Type B pancreatic cell (in vitro differentiated cells): ENCODE measurements around the gene SLCO2B1. TPM values are rescaled to one million over a fixed set of nuclear protein-coding genes. Genes with fewer than 3 reads are reported as not detected.

Source experiments
- DNase-seq: peaks from one replicate; pipeline ENCODE4 v3.0.0; 2021; ENCODE audit warnings: mixed read lengths; ENCODE audit not compliant: unreplicated experiment; ENCODE audit errors: extremely low spot score
- H3K27ac Mint-ChIP-seq: 2 replicates; pipeline ENCODE4 v1.8.0; 2021; ENCODE audit warnings: mild to moderate bottlenecking, mixed read lengths
- H3K27me3 Mint-ChIP-seq: 2 replicates; pipeline ENCODE4 v1.8.0; 2021; ENCODE audit warnings: mixed read lengths
- H3K36me3 Mint-ChIP-seq: 2 replicates; pipeline ENCODE4 v1.8.0; 2021; ENCODE audit warnings: mixed read lengths
- H3K4me1 Mint-ChIP-seq: one replicate; pipeline ENCODE4 v1.8.0; 2021; ENCODE audit warnings: mixed read lengths; ENCODE audit not compliant: unreplicated experiment
- H3K4me3 Mint-ChIP-seq: 2 replicates; pipeline ENCODE4 v1.8.0; 2021; ENCODE audit warnings: mild to moderate bottlenecking, mixed read lengths
- H3K9me3 Mint-ChIP-seq: 2 replicates; pipeline ENCODE4 v1.8.0; 2021; ENCODE audit warnings: mixed read lengths
- CTCF ChIP-seq: fragments of 200-600 bp; sonication (generic); conservative IDR thresholded peaks from 2 replicates; pipeline ENCODE4 v1.5.0; 2021; ENCODE audit warnings: antibody characterized with exemption, mild to moderate bottlenecking
- total RNA-seq: library from RNA; stranded (reverse); gene quantifications from 2 replicates; pipeline ENCODE4 v1.2.1, GENCODE V29; 2021; ENCODE audit warnings: low replicate concordance

The SLCO2B1 gene
- total RNA-seq, 1 donor from 2014 or later: 5.6 TPM

GRCh38 chr11:75201771-75202170, 50.9 kb downstream of the SLCO2B1 start:
- no peak for TF ChIP-seq CTCF
- no peak for DNase-seq
- H3K27me3 Mint-ChIP-seq: peaks cover 15% of the 10 kb centered on the region
- no peaks in the 10 kb centered on the region for H3K36me3 Mint-ChIP-seq
- H3K4me1 Mint-ChIP-seq: no peaks in the 10 kb centered on the region
- H3K4me3 Mint-ChIP-seq: no peak overlapping the region
- H3K27ac Mint-ChIP-seq: no peak overlapping the region
- no peaks in the 10 kb centered on the region for H3K9me3 Mint-ChIP-seq

DNA sequence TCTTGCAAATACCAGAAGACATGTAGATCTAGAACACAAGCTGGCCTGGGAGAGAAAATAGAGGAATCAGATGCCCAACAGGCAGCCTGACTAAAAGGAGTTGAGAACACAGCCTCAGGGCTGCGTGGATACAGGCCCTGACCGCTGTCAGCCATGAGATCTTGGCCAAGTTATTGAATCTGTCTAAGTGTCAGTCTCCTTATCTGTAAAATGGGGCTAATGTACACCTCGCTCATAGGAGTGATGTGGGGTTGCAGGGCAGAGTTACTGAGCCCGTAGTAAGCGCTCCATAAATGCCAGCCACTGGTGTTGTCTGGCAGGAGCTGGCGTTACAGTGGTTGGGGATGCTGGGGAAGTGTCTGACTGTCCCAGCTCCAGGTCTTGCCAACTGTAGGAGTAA, 51.3 kb downstream of the SLCO2B1 start:
- peaks cover 19% of the 10 kb centered on the region for H3K27me3 Mint-ChIP-seq
- H3K9me3 Mint-ChIP-seq: no peaks in the 10 kb centered on the region
- no peaks in the 10 kb centered on the region for H3K36me3 Mint-ChIP-seq

GRCh38 chr11:75203138-75203537, 52.2 kb downstream of the SLCO2B1 start:
- DNase-seq: no peak
- no peak for TF ChIP-seq CTCF
- H3K36me3 Mint-ChIP-seq: no peaks in the 10 kb centered on the region
- peaks cover 20% of the 10 kb centered on the region for H3K27me3 Mint-ChIP-seq
- H3K27ac Mint-ChIP-seq: no peak overlapping the region
- no peak overlapping the region for H3K4me3 Mint-ChIP-seq
- no peaks in the 10 kb centered on the region for H3K4me1 Mint-ChIP-seq
- no peaks in the 10 kb centered on the region for H3K9me3 Mint-ChIP-seq

More for the DNA sequence above, 51.3 kb downstream of the SLCO2B1 start:
- Mint-ChIP-seq H3K4me1 (no peaks in the 10 kb centered on the region), H3K27ac (no peak overlapping the region), H3K4me3 (no peak overlapping the region)
- DNase-seq: no peak
- TF ChIP-seq CTCF: no peak

GRCh38 chr11:75203641-75204011, 52.7 kb downstream of the SLCO2B1 start:
- Mint-ChIP-seq H3K9me3 (no peaks in the 10 kb centered on the region), H3K27me3 (peaks cover 20% of the 10 kb centered on the region), H3K36me3 (no peaks in the 10 kb centered on the region), H3K27ac (no peak overlapping the region), H3K4me1 (no peaks in the 10 kb centered on the region), H3K4me3 (no peak overlapping the region)
- DNase-seq: no peak
- no peak for TF ChIP-seq CTCF

DNA sequence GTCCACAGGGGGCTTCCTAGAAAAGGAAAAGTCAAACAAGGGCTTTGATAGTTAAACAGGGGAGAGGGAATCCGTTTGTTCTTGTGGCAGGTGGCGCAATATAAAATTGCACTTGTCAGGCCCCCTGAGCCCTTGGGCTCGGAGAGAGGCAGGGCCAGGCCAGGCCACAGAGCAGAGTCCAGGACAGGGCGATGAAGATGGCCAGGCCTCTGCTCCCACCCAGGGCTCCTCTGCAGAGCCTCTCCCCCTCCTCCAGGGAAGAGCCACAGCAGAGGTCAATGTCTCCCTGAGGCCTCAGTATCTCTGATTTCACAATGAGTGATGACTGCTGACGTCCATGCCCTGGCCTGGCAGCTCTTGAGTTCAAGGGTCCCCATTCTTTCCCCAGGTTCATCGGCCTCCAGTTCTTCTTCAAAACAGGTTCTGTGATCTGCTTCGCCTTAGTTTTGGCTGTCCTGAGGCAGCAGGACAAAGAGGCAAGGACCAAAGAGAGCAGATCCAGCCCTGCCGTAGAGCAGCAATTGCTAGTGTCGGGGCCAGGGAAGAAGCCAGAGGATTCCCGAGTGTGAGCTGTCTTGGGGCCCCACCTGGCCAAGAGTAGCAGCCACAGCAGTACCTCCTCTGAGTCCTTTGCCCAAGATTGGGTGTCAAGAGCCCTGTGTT, 53.2 kb downstream of the SLCO2B1 start:
- Mint-ChIP-seq H3K9me3 (no peaks in the 10 kb centered on the region), H3K36me3 (no peaks in the 10 kb centered on the region), H3K4me3 (no peak overlapping the region), H3K4me1 (no peaks in the 10 kb centered on the region), H3K27ac (no peak overlapping the region), H3K27me3 (peaks cover 20% of the 10 kb centered on the region)
- no peak for DNase-seq
- TF ChIP-seq CTCF: no peak
